OCI-LY3 (cell line): ENCODE measurements around the gene RAD50.
"Not testable (repeated sequence)": the region's sequence is repeated elsewhere in the genome, so short reads cannot be mapped to it uniquely, and the experiment has no call there.

Experiments
- H2AFZ ChIP-seq: fragments of 200-600, 300-600 bp; shearing (Covaris generic); 2 replicates; pipeline ENCODE4 v1.6.0; 2014; ENCODE audit warnings: antibody characterized with exemption, low read depth, low read length
- H3K27ac ChIP-seq: fragments of 200-600, 300-600 bp; sonication (generic); 2 replicates; pipeline ENCODE4 v1.5.1; 2014; ENCODE audit warnings: mild to moderate bottlenecking, low read length, moderate library complexity, mixed read lengths
- H3K27me3 ChIP-seq: fragments of 200-600, 300-600 bp; sonication (generic); 2 replicates; pipeline ENCODE4 v1.6.1; 2014; ENCODE audit warnings: low read depth, low read length, mixed read lengths
- H3K36me3 ChIP-seq: fragments of 200-600, 300-600 bp; sonication (generic); replicated peaks from 2 replicates; pipeline ENCODE3; 2014; ENCODE audit warnings: low read depth, low read length, mixed read lengths
- H3K4me1 ChIP-seq: fragments of 300-600, 200-600 bp; sonication (generic); 2 replicates; pipeline ENCODE4 v1.6.1; 2014; ENCODE audit warnings: low read length, mixed read lengths
- H3K4me2 ChIP-seq: fragments of 200-600, 300-600 bp; sonication (generic); 2 replicates; pipeline ENCODE4 v1.6.1; 2014; ENCODE audit warnings: low read length, mixed read lengths
- H3K4me3 ChIP-seq: fragments of 300-600, 200-600 bp; sonication (generic); 2 replicates; pipeline ENCODE4 v1.5.1; 2014; ENCODE audit warnings: antibody characterized with exemption, mild to moderate bottlenecking, low read length, moderate library complexity
- H3K79me2 ChIP-seq: fragments of 300-600, 200-600 bp; shearing (Covaris generic); 2 replicates; pipeline ENCODE4 v1.6.1; 2014; ENCODE audit warnings: mild to moderate bottlenecking, low read length, mixed read lengths
- H3K9ac ChIP-seq: fragments of 300-600, 200-600 bp; shearing (Covaris generic); 2 replicates; pipeline ENCODE4 v1.6.0; 2014; ENCODE audit warnings: mild to moderate bottlenecking, low read length, moderate library complexity
- H3K9me3 ChIP-seq: fragments of 200-600, 300-600 bp; shearing (Covaris generic); 2 replicates; pipeline ENCODE4 v1.6.1; 2014; ENCODE audit warnings: low read length, mixed read lengths; ENCODE audit not compliant: insufficient read depth
- H4K20me1 ChIP-seq: fragments of 200-600, 300-600 bp; sonication (generic); 2 replicates; pipeline ENCODE4 v1.6.1; 2016; ENCODE audit warnings: low read length, mixed read lengths; ENCODE audit not compliant: insufficient read depth
- EZH2phosphoT487 ChIP-seq: fragments of 200-600 bp; shearing (Covaris generic); IDR thresholded peaks from 2 replicates; pipeline ENCODE4 v1.6.1; 2018; ENCODE audit warnings: antibody characterized with exemption, mixed run types, low read depth
- TF ChIP-seq, protein P1 (sequence below): fragments of 200-600, 300-600 bp; sonication (generic); IDR thresholded peaks from 2 replicates; pipeline ENCODE4 v1.5.1; 2014; ENCODE audit warnings: antibody characterized with exemption, low read length, low read depth

RAD50 gene

DNA sequence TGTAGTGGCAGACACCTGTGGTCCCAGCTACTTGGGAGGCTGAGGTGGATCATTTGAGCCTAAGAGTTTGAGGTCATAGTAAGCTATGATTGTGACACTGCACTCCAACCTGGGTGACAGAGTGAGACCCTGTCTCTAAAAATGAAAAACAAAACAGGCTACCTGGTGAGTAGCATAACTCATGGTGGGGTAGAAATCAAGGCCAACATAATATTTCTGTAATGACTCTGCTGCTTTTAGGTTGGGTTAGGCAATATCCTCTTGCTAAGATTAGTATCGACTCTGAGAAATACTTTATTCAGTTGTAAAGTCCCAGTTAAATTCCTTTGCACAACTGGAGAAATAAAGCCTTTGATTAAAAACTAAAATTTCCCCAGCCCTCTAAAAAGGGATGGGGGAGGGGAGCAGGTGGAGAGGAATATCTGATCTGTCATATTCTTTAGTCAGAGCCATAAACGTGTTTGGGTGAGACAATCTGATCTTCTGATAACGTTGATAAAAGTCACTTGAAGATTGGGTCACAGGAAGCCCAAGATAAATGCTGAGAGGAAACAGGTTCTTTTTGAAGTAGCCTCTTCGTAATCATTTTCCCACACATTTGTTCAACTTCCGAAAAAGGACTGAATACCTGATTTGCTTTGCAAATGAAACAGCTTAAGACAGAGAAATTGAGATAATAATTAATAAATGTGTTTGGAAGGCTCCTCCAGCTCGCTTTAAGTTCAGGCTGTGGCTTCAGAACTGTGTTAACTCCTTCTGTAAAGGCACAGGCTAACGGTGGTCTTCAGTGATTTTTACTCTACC lies 132.0 kb downstream of the RAD50 start:
- no peak overlapping the region for H2AFZ ChIP-seq
- no peaks in the 10 kb centered on the region for H3K9me3 ChIP-seq
- H3K79me2 ChIP-seq: no peaks in the 10 kb centered on the region
- no peak overlapping the region for H3K9ac ChIP-seq
- peaks cover 4% of the 10 kb centered on the region; the same call in 1 of the 2 replicates for H3K27me3 ChIP-seq
- no peaks in the 10 kb centered on the region for H3K36me3 ChIP-seq
- H3K4me2 ChIP-seq: peak overlapping the region; percentile 69
- H4K20me1 ChIP-seq: no peaks in the 10 kb centered on the region
- peaks cover 25% of the 10 kb centered on the region for H3K4me1 ChIP-seq
- TF ChIP-seq, protein P1, sequence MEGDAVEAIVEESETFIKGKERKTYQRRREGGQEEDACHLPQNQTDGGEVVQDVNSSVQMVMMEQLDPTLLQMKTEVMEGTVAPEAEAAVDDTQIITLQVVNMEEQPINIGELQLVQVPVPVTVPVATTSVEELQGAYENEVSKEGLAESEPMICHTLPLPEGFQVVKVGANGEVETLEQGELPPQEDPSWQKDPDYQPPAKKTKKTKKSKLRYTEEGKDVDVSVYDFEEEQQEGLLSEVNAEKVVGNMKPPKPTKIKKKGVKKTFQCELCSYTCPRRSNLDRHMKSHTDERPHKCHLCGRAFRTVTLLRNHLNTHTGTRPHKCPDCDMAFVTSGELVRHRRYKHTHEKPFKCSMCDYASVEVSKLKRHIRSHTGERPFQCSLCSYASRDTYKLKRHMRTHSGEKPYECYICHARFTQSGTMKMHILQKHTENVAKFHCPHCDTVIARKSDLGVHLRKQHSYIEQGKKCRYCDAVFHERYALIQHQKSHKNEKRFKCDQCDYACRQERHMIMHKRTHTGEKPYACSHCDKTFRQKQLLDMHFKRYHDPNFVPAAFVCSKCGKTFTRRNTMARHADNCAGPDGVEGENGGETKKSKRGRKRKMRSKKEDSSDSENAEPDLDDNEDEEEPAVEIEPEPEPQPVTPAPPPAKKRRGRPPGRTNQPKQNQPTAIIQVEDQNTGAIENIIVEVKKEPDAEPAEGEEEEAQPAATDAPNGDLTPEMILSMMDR: no peak
- TF ChIP-seq EZH2phosphoT487: no peak
- H3K4me3 ChIP-seq: peak overlapping the region; percentile 35; the same call in 1 of the 2 replicates
- H3K27ac ChIP-seq: no peak overlapping the region

DNA sequence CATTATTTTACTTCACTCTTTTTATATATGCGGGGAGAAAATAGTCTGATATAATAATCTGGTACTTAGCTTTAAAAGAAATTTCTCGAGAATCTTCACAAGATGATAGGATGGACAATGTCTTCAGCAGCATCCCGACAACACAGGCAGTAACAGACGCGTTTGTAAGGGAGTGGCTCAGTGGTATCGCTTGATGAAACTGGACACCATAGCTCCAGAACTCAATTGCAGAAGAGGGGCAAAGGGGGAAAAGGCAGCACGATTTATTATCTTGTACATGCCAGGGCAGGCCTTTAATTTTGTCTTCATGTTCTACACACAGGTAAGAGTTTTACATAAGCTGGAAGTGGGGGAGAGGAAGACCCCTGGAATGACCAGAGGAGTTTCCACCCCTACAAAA lies 132.7 kb downstream of the RAD50 start:
- peaks cover 4% of the 10 kb centered on the region; the same call in 1 of the 2 replicates for H3K27me3 ChIP-seq
- peaks cover 23% of the 10 kb centered on the region for H3K4me1 ChIP-seq
- no peak overlapping the region for H2AFZ ChIP-seq
- no peak overlapping the region for H3K27ac ChIP-seq
- H3K4me2 ChIP-seq: peak overlapping the region; percentile 69
- no peaks in the 10 kb centered on the region for H3K36me3 ChIP-seq
- H3K4me3 ChIP-seq: 0 out of 2 replicates have a peak overlapping the region, but pooled peaks have one; percentile 35
- no peaks in the 10 kb centered on the region for H3K79me2 ChIP-seq
- no peak overlapping the region for H3K9ac ChIP-seq
- H3K9me3 ChIP-seq: no peaks in the 10 kb centered on the region
- H4K20me1 ChIP-seq: no peaks in the 10 kb centered on the region
- no peak for TF ChIP-seq EZH2phosphoT487
- TF ChIP-seq, protein P1: no peak

DNA sequence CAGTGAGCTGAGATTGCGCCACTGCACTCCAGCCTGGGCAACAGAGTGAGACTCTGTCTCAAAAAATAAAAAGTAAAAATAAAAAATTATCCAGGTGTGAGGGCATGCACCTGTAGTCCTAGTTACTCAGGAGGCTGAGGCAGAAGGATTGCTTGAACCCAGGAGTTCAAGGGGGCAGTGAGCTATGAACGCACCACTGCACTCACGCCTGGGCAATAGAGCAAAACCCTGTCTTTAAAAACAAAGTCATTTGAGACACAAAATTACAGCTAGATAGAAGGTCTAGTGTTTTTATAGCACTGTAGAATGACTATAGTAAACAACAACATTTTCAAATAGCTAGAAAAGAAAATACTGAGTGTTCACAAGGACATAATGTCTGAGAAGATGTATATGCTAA lies 133.4 kb downstream of the RAD50 start:
- H3K9ac ChIP-seq: no peak overlapping the region
- H2AFZ ChIP-seq: no peak overlapping the region
- H3K36me3 ChIP-seq: no peaks in the 10 kb centered on the region
- no peak overlapping the region for H3K4me2 ChIP-seq
- H3K4me1 ChIP-seq: peaks cover 17% of the 10 kb centered on the region
- no peaks in the 10 kb centered on the region for H3K9me3 ChIP-seq
- H3K4me3 ChIP-seq: no peak overlapping the region
- H3K27me3 ChIP-seq: peaks cover 4% of the 10 kb centered on the region; the same call in 1 of the 2 replicates
- H3K27ac ChIP-seq: no peak overlapping the region
- no peaks in the 10 kb centered on the region for H4K20me1 ChIP-seq
- no peaks in the 10 kb centered on the region for H3K79me2 ChIP-seq
- TF ChIP-seq, protein P1: no peak
- no peak for TF ChIP-seq EZH2phosphoT487

DNA sequence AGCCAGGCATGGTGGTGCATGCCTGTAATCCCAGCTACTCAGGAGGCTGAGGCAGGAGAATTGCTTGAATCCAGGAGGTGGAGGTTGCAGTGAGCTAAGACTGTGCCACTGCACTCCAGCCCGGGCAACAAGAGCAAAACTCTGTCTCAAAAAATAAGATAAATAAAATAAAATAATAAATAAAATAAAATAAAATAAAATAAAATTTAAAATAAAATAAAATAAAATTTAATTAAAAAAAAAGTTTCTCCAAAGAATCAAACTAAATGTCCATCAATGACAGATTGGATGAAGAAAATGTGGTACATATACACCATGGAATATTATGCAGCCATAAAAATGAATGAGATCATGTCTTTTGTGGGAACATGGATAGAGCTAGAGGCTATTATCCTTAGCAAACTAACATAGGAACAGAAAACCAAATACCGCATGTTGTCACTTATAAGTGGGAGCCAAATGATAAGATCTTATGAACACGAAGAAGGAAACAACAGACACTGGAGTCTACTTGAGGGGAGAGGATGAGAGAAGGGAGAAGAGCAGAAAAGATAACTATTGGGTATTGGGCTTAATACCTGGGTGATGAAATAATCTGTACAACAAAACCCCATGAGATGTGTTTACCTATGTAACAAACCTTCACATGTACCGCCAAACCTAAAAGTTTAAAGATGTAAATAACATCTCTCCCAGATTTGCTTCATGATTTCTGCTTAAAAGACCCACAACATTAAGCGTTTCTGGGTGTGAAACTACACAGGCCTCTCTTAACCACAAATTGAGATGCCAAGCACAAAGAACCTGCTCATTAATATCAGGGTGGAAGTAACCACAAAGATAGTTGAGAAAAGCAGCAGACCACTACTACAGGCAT lies 135.2 kb downstream of the RAD50 start:
- H3K27ac ChIP-seq, H3K9ac ChIP-seq, H4K20me1 ChIP-seq, H3K27me3 ChIP-seq, H3K9me3 ChIP-seq, H3K4me3 ChIP-seq, H3K79me2 ChIP-seq, H2AFZ ChIP-seq, H3K4me2 ChIP-seq, H3K36me3 ChIP-seq: not testable (repeated sequence)
- peaks cover 16% of the 10 kb centered on the region for H3K4me1 ChIP-seq
